Measurements from ENCODE around the gene DISC1.

DNA sequence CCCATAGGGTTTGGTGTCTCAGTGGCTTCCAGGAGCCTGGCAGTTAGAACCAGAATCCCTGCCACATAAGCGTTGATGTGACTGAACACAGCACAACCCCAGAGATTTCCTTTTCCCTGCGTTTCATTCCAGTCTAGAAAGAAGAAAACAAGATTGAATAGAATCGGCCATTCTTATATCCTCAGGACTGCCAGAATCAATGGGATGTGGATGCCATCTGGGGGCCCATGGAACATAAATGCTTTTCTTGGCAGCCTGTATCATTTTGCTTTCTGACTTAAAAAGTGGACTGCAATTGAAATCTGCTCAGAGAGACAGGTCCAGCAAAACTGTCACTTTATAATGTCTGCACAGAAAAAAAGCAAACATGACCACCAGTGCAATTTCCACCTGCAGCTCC lies 80.3 kb downstream of the DISC1 start:
- TF ChIP-seq PHF21A (CRISPR knock-in tag; IDR thresholded peaks at IDR 0.05) (no peak), CTCF (CRISPR knock-in tag; IDR thresholded peaks at IDR 0.05) (no peak), ZSCAN30 (CRISPR knock-in tag; IDR thresholded peaks at IDR 0.05) (no peak), ZBTB1 (CRISPR knock-in tag; IDR thresholded peaks at IDR 0.05; ENCODE audit: borderline replicate concordance) (no peak), KDM1A (CRISPR knock-in tag; IDR thresholded peaks at IDR 0.05) (no peak), PHB2 (IDR thresholded peaks at IDR 0.05; ENCODE audit: partially characterized antibody) (no peak)
- TF ChIP-seq, protein P1, sequence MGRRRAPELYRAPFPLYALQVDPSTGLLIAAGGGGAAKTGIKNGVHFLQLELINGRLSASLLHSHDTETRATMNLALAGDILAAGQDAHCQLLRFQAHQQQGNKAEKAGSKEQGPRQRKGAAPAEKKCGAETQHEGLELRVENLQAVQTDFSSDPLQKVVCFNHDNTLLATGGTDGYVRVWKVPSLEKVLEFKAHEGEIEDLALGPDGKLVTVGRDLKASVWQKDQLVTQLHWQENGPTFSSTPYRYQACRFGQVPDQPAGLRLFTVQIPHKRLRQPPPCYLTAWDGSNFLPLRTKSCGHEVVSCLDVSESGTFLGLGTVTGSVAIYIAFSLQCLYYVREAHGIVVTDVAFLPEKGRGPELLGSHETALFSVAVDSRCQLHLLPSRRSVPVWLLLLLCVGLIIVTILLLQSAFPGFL (CRISPR knock-in tag; IDR thresholded peaks at IDR 0.05): no peak
- TF ChIP-seq, protein P2, sequence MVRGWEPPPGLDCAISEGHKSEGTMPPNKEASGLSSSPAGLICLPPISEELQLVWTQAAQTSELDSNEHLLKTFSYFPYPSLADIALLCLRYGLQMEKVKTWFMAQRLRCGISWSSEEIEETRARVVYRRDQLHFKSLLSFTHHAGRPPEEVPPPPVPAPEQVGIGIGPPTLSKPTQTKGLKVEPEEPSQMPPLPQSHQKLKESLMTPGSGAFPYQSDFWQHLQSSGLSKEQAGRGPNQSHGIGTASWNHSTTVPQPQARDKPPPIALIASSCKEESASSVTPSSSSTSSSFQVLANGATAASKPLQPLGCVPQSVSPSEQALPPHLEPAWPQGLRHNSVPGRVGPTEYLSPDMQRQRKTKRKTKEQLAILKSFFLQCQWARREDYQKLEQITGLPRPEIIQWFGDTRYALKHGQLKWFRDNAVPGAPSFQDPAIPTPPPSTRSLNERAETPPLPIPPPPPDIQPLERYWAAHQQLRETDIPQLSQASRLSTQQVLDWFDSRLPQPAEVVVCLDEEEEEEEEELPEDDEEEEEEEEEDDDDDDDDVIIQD (CRISPR knock-in tag; IDR thresholded peaks at IDR 0.05; ENCODE audit: low read depth): no peak
